ENCODE measurements around the gene PHYKPL.

GRCh38 chr5:178196281-178196812 is 36.3 kb downstream of the PHYKPL start:
- TF ChIP-seq CTCF (IDR thresholded peaks at IDR 0.05) (no peak), POLR2A (IDR thresholded peaks at IDR 0.05) (no peak)

Measured in adrenal gland (tissue), 5 donors.